HEK293 (cell line): ENCODE results near the gene SLC25A38.

ENCODE experiments used
- CTCF ChIA-PET: fragments of 350-600 bp; formaldehyde crosslinking; extraction: SDS; loops from one replicate; lab custom pipeline; 2021; ENCODE audit warnings: antibody characterized with exemption; lab: Yijun Ruan, JAX
- POLR2A ChIA-PET: fragments of 300-600 bp; formaldehyde crosslinking; extraction: SDS; loops from one replicate; lab custom pipeline; 2020; ENCODE audit warnings: antibody characterized with exemption, inconsistent platforms; lab: Yijun Ruan, JAX
- H3K27ac ChIP-seq: fragments of 200-500 bp; sonication (Bioruptor generic); 2 replicates; pipeline ENCODE4 v1.5.1; 2014; ENCODE audit warnings: low read depth, low read length, control low read depth, inconsistent platforms; ENCODE audit errors: extremely low read depth
- H3K36me3 ChIP-seq, 2 experiments: fragments of 200-500 bp in 1 of 2; sonication (Bioruptor generic) in 1 of 2; 1 replicate in 1 of 2; 2 replicates in 1 of 2; pipeline ENCODE4 v1.5.1; 2014 to 2017; ENCODE audit warnings: inconsistent platforms in 2 of 2, low read length in 2 of 2; ENCODE audit not compliant: control insufficient read depth in 2 of 2, insufficient read depth in 1 of 2
- H3K4me1 ChIP-seq: fragments of 200-500 bp; sonication (Bioruptor generic); 2 replicates; pipeline ENCODE4 v1.5.1; 2014; ENCODE audit warnings: mild to moderate bottlenecking, low read length, inconsistent platforms; ENCODE audit not compliant: control insufficient read depth, insufficient read depth
- H3K4me3 ChIP-seq: 2 replicates; pipeline ENCODE4 v1.5.1; 2011; ENCODE audit warnings: low read depth, mild to moderate bottlenecking, control low read depth, low read length, moderate library complexity
- H3K9me3 ChIP-seq: fragments of 200-500 bp; sonication (Bioruptor generic); 2 replicates; pipeline ENCODE4 v1.5.1; 2014; ENCODE audit warnings: low read depth, low read length, inconsistent platforms; ENCODE audit not compliant: control insufficient read depth, insufficient read depth
- AEBP2 ChIP-seq: fragments of 450-650 bp; formaldehyde crosslinking; IDR thresholded peaks from 2 replicates; pipeline ENCODE4 v1.5.1; 2016; ENCODE audit warnings: missing biosample characterization, missing genetic modification characterization, borderline replicate concordance
- EGR2 ChIP-seq: fragments of 450-650 bp; formaldehyde crosslinking; IDR thresholded peaks from 2 replicates; pipeline ENCODE4 v1.5.1; 2016; ENCODE audit warnings: low read depth, missing biosample characterization, missing genetic modification characterization
- HOXD13 ChIP-seq: sonication (generic); formaldehyde crosslinking; IDR thresholded peaks from 2 replicates; pipeline ENCODE4 v1.8.0; 2022; ENCODE audit warnings: missing genetic modification reagents, borderline replicate concordance
- IKZF3 ChIP-seq: fragments of 450-650 bp; IDR thresholded peaks from 2 replicates; pipeline ENCODE4 v1.5.0; 2018; ENCODE audit warnings: missing biosample characterization, mild to moderate bottlenecking, missing genetic modification characterization, moderate library complexity
- PRDM6 ChIP-seq: fragments of 450-650 bp; formaldehyde crosslinking; IDR thresholded peaks from 2 replicates; pipeline ENCODE4 v1.5.1; 2017; ENCODE audit warnings: missing biosample characterization, missing genetic modification characterization
- SP7 ChIP-seq: fragments of 450-650 bp; formaldehyde crosslinking; IDR thresholded peaks from 2 replicates; pipeline ENCODE4 v1.5.1; 2016; ENCODE audit warnings: missing biosample characterization, missing genetic modification characterization
- TSHZ1 ChIP-seq: fragments of 450-650 bp; formaldehyde crosslinking; IDR thresholded peaks from 2 replicates; pipeline ENCODE4 v1.5.1; 2016; ENCODE audit warnings: missing biosample characterization, missing genetic modification characterization, borderline replicate concordance
- YY2 ChIP-seq: fragments of 450-650 bp; formaldehyde crosslinking; IDR thresholded peaks from 2 replicates; pipeline ENCODE4 v1.5.1; 2016; ENCODE audit warnings: missing biosample characterization, missing genetic modification characterization
- ZBTB17 ChIP-seq: fragments of 450-650 bp; formaldehyde crosslinking; IDR thresholded peaks from 2 replicates; pipeline ENCODE4 v1.5.1; 2016; ENCODE audit warnings: missing biosample characterization, missing genetic modification characterization
- ZFP3 ChIP-seq: fragments of 450-650 bp; formaldehyde crosslinking; IDR thresholded peaks from 2 replicates; pipeline ENCODE4 v1.5.1; 2016; ENCODE audit warnings: low read depth, missing biosample characterization, missing genetic modification characterization
- ZNF19 ChIP-seq: fragments of 450-650 bp; formaldehyde crosslinking; IDR thresholded peaks from 2 replicates; pipeline ENCODE4; 2016; ENCODE audit warnings: missing biosample characterization, missing genetic modification characterization, low read depth
- ZNF2 ChIP-seq: fragments of 450-650 bp; formaldehyde crosslinking; IDR thresholded peaks from 2 replicates; pipeline ENCODE4 v1.5.1; 2016; ENCODE audit warnings: missing biosample characterization, missing genetic modification characterization
- ZNF239 ChIP-seq: fragments of 450-650 bp; formaldehyde crosslinking; IDR thresholded peaks from 2 replicates; pipeline ENCODE4 v1.5.1; 2016; ENCODE audit warnings: missing biosample characterization, missing genetic modification characterization
- ZNF280C ChIP-seq: fragments of 450-650 bp; formaldehyde crosslinking; IDR thresholded peaks from 2 replicates; pipeline ENCODE4 v1.5.1; 2016; ENCODE audit warnings: missing biosample characterization, missing genetic modification characterization
- ZNF292 ChIP-seq: fragments of 450-650 bp; formaldehyde crosslinking; IDR thresholded peaks from 2 replicates; pipeline ENCODE4 v1.5.1; 2016; ENCODE audit warnings: low read depth, missing biosample characterization, missing genetic modification characterization, borderline replicate concordance
- ZNF391 ChIP-seq: fragments of 450-650 bp; formaldehyde crosslinking; IDR thresholded peaks from 2 replicates; pipeline ENCODE4 v1.5.1; 2016; ENCODE audit warnings: low read depth, missing biosample characterization, missing genetic modification characterization, borderline replicate concordance
- ZNF416 ChIP-seq: fragments of 450-650 bp; formaldehyde crosslinking; IDR thresholded peaks from 2 replicates; pipeline ENCODE4 v1.5.1; 2016; ENCODE audit warnings: missing biosample characterization, missing genetic modification characterization
- ZNF510 ChIP-seq: fragments of 450-650 bp; formaldehyde crosslinking; IDR thresholded peaks from 2 replicates; pipeline ENCODE4 v1.5.1; 2018; ENCODE audit warnings: mild to moderate bottlenecking, missing genetic modification characterization, missing biosample characterization; ENCODE audit not compliant: insufficient replicate concordance
- ZNF560 ChIP-seq: fragments of 450-650 bp; formaldehyde crosslinking; IDR thresholded peaks from 2 replicates; pipeline ENCODE4 v1.5.1; 2017; ENCODE audit warnings: missing biosample characterization, missing genetic modification characterization, borderline replicate concordance
- ZNF610 ChIP-seq: fragments of 450-650 bp; formaldehyde crosslinking; IDR thresholded peaks from 2 replicates; pipeline ENCODE4 v1.5.1; 2016; ENCODE audit warnings: missing biosample characterization, missing genetic modification characterization, borderline replicate concordance
- ZNF777 ChIP-seq: fragments of 450-650 bp; formaldehyde crosslinking; IDR thresholded peaks from 2 replicates; pipeline ENCODE4 v1.5.1; 2017; ENCODE audit warnings: missing biosample characterization, missing genetic modification characterization, borderline replicate concordance
- ZNF837 ChIP-seq: fragments of 450-650 bp; formaldehyde crosslinking; IDR thresholded peaks from 2 replicates; pipeline ENCODE4 v1.5.1; 2016; ENCODE audit warnings: missing biosample characterization, missing genetic modification characterization

Gene SLC25A38

GRCh38 chr3:39407259-39407629, 24.1 kb downstream of the SLC25A38 start:
- Histone ChIP-seq H3K27ac (peak overlapping the region; percentile 67; the same call in 1 of the 2 replicates), H3K36me3 (peaks cover 11 to 54% of the 10 kb centered on the region in 2 experiments), H3K4me3 (peak overlapping the region; percentile 80), H3K9me3 (no peaks in the 10 kb centered on the region), H3K4me1 (no peaks in the 10 kb centered on the region)
- CTCF ChIA-PET = interaction anchor here (0.6 to 1.0 kb wide), 3 partner anchors 8 to 168 kb away, joined by 3 to 5 read pairs (median 3); no protein-coding TSS in a partner anchor
- TF ChIP-seq PRDM6 (tag by site-specific recombination) (no peak), ZBTB17 (tag by site-specific recombination) (no peak), ZNF416 (tag by site-specific recombination) (no peak), ZNF292 (tag by site-specific recombination) (no peak)
- POLR2A ChIA-PET = interaction anchor here (0.6 to 1.8 kb wide), 5 partner anchors 8 to 1193 kb away, joined by 3 to 9 read pairs (median 4); no protein-coding TSS in a partner anchor

GRCh38 chr3:39407773-39408492, 24.8 kb downstream of the SLC25A38 start:
- H3K27ac ChIP-seq = no peak overlapping the region
- H3K9me3 ChIP-seq = no peaks in the 10 kb centered on the region
- ChIA-PET CTCF (interaction anchor here (1.1 to 1.4 kb wide), 2 partner anchors 9 to 116 kb away, joined by 3 to 4 read pairs; no protein-coding TSS in a partner anchor), POLR2A (interaction anchor here (1.3 kb wide), 1 partner anchor 9 kb away, joined by 3 read pairs; no protein-coding TSS in a partner anchor)
- H3K4me1 ChIP-seq = no peaks in the 10 kb centered on the region
- peaks cover 13 to 61% of the 10 kb centered on the region in 2 experiments for H3K36me3 ChIP-seq
- TF ChIP-seq ZNF610 (tag by site-specific recombination) (no peak), ZNF292 (tag by site-specific recombination) (no peak), ZNF416 (tag by site-specific recombination) (no peak), ZNF391 (tag by site-specific recombination) (no peak), ZNF510 (no peak), ZFP3 (no peak), ZNF837 (tag by site-specific recombination) (no peak), EGR2 (tag by site-specific recombination) (no peak), SP7 (no peak), ZNF2 (no peak), ZNF280C (tag by site-specific recombination) (no peak), ZNF560 (no peak), AEBP2 (tag by site-specific recombination) (no peak), ZNF239 (tag by site-specific recombination) (no peak), TSHZ1 (tag by site-specific recombination) (no peak), HOXD13 (no peak), IKZF3 (tag by site-specific recombination) (no peak), YY2 (no peak), ZNF19 (tag by site-specific recombination) (no peak), ZNF777 (tag by site-specific recombination) (no peak)
- peak overlapping the region; percentile 80 for H3K4me3 ChIP-seq
